ENCODE results near the gene PNPLA5. TPM values are rescaled to one million over a fixed set of nuclear protein-coding genes. Genes with fewer than 3 reads are reported as not detected.

The PNPLA5 gene
- total RNA-seq (not detected), polyA plus RNA-seq (not detected)

- H3K36me3 ChIP-seq (ENCODE audit: insufficient read depth): no peaks in the 10 kb centered on the region
- H3K4me3 ChIP-seq (ENCODE audit: low read depth, low read length): no peak within 1 kb of the TSS
- no peak for DNase-seq (ENCODE audit: extremely low spot score)
- WGBS: 1% methylated on average over 72 of the region's 72 CpGs
- no peaks in the 10 kb centered on the region for H3K4me1 ChIP-seq (ENCODE audit: insufficient read depth)
- H3K27ac ChIP-seq (ENCODE audit: low read depth): no peak within 1 kb of the TSS
These were observed at the start of gene PNPLA5 for GRCh38 chr22:43891360-43892182. Gene PNPLA5, minus strand, starts transcription at chr22:43892013. Its CDS starts 133 bp downstream, at chr22:43891880.

- no peak for DNase-seq (ENCODE audit: extremely low spot score)
- Histone ChIP-seq H3K4me1 (ENCODE audit: insufficient read depth) (no peaks in the 10 kb centered on the region), H3K4me3 (ENCODE audit: low read depth, low read length) (no peak overlapping the region), H3K27ac (ENCODE audit: low read depth) (no peak overlapping the region), H3K36me3 (ENCODE audit: insufficient read depth) (no peaks in the 10 kb centered on the region)
- WGBS: 86% methylated on average over 6 of the region's 6 CpGs
These were observed 49.6 kb upstream of the PNPLA5 start for GRCh38 chr22:43941449-43941848.

- H3K4me3 ChIP-seq (ENCODE audit: low read depth, low read length): no peak overlapping the region
- DNase-seq (ENCODE audit: extremely low spot score): no peak
- 77% methylated on average over 4 of the region's 4 CpGs for WGBS
- no peaks in the 10 kb centered on the region for H3K4me1 ChIP-seq (ENCODE audit: insufficient read depth)
- H3K27ac ChIP-seq (ENCODE audit: low read depth): no peak overlapping the region
- no peaks in the 10 kb centered on the region for H3K36me3 ChIP-seq (ENCODE audit: insufficient read depth)
These were observed 40.0 kb upstream of the PNPLA5 start for GRCh38 chr22:43931771-43932170.

GRCh38 chr22:43928908-43929307 lies 37.1 kb upstream of the PNPLA5 start:
- no peaks in the 10 kb centered on the region for H3K4me1 ChIP-seq (ENCODE audit: insufficient read depth)
- H3K4me3 ChIP-seq (ENCODE audit: low read depth, low read length): no peak overlapping the region
- WGBS: 74% methylated on average over 6 of the region's 6 CpGs
- H3K27ac ChIP-seq (ENCODE audit: low read depth): no peak overlapping the region
- no peaks in the 10 kb centered on the region for H3K36me3 ChIP-seq (ENCODE audit: insufficient read depth)
- DNase-seq (ENCODE audit: extremely low spot score): no peak

GRCh38 chr22:43928468-43928867 lies 36.7 kb upstream of the PNPLA5 start:
- no peak for DNase-seq (ENCODE audit: extremely low spot score)
- Histone ChIP-seq H3K4me1 (ENCODE audit: insufficient read depth) (no peaks in the 10 kb centered on the region), H3K27ac (ENCODE audit: low read depth) (no peak overlapping the region), H3K36me3 (ENCODE audit: insufficient read depth) (no peaks in the 10 kb centered on the region), H3K4me3 (ENCODE audit: low read depth, low read length) (no peak overlapping the region)
- 75% methylated on average over 5 of the region's 5 CpGs for WGBS

GRCh38 chr22:43926349-43926710 lies 34.5 kb upstream of the PNPLA5 start:
- WGBS: 88% methylated on average over 1 of the region's 1 CpG
- no peak for DNase-seq (ENCODE audit: extremely low spot score)
- Histone ChIP-seq H3K36me3 (ENCODE audit: insufficient read depth) (no peaks in the 10 kb centered on the region), H3K4me3 (ENCODE audit: low read depth, low read length) (no peak overlapping the region), H3K27ac (ENCODE audit: low read depth) (no peak overlapping the region), H3K4me1 (ENCODE audit: insufficient read depth) (no peaks in the 10 kb centered on the region)

GRCh38 chr22:43925433-43926348 lies 33.9 kb upstream of the PNPLA5 start:
- no peaks in the 10 kb centered on the region for H3K4me1 ChIP-seq (ENCODE audit: insufficient read depth)
- H3K36me3 ChIP-seq (ENCODE audit: insufficient read depth): no peaks in the 10 kb centered on the region
- no peak for DNase-seq (ENCODE audit: extremely low spot score)
- H3K27ac ChIP-seq (ENCODE audit: low read depth): no peak overlapping the region
- WGBS: 70% methylated on average over 6 of the region's 6 CpGs
- H3K4me3 ChIP-seq (ENCODE audit: low read depth, low read length): no peak overlapping the region

- no peak overlapping the region for H3K4me3 ChIP-seq (ENCODE audit: low read depth, low read length)
- no peak for DNase-seq (ENCODE audit: extremely low spot score)
- no peaks in the 10 kb centered on the region for H3K4me1 ChIP-seq (ENCODE audit: insufficient read depth)
- no peak overlapping the region for H3K27ac ChIP-seq (ENCODE audit: low read depth)
- WGBS: 63% methylated on average over 7 of the region's 7 CpGs
- H3K36me3 ChIP-seq (ENCODE audit: insufficient read depth): no peaks in the 10 kb centered on the region
These were observed 33.1 kb upstream of the PNPLA5 start for GRCh38 chr22:43924877-43925276.

- WGBS: 1% methylated on average over 100 of the region's 100 CpGs
- Histone ChIP-seq H3K4me1 (ENCODE audit: insufficient read depth) (no peaks in the 10 kb centered on the region), H3K36me3 (ENCODE audit: insufficient read depth) (no peaks in the 10 kb centered on the region), H3K4me3 (ENCODE audit: low read depth, low read length) (peak within 1 kb of the TSS; percentile 49), H3K27ac (ENCODE audit: low read depth) (no peak within 1 kb of the TSS)
- peak; percentile 73 for DNase-seq (ENCODE audit: extremely low spot score)
These were observed 32.0 kb upstream of the PNPLA5 start, which contains the start of gene PNPLA3 for GRCh38 chr22:43923631-43924464. Gene PNPLA3, plus strand, starts transcription at chr22:43923805. Its CDS starts 107 bp downstream, at chr22:43923912.

- 3% methylated on average over 13 of the region's 13 CpGs for WGBS
- H3K4me3 ChIP-seq (ENCODE audit: low read depth, low read length): peak overlapping the region; percentile 49
- H3K4me1 ChIP-seq (ENCODE audit: insufficient read depth): no peaks in the 10 kb centered on the region
- no peak overlapping the region for H3K27ac ChIP-seq (ENCODE audit: low read depth)
- H3K36me3 ChIP-seq (ENCODE audit: insufficient read depth): no peaks in the 10 kb centered on the region
- peak; percentile 6 for DNase-seq (ENCODE audit: extremely low spot score)
These were observed 31.4 kb upstream of the PNPLA5 start for GRCh38 chr22:43923191-43923590.

- WGBS: 79% methylated on average over 3 of the region's 3 CpGs
- H3K4me3 ChIP-seq (ENCODE audit: low read depth, low read length): no peak overlapping the region
- H3K4me1 ChIP-seq (ENCODE audit: insufficient read depth): no peaks in the 10 kb centered on the region
- H3K27ac ChIP-seq (ENCODE audit: low read depth): no peak overlapping the region
- H3K36me3 ChIP-seq (ENCODE audit: insufficient read depth): no peaks in the 10 kb centered on the region
- DNase-seq (ENCODE audit: extremely low spot score): no peak
These were observed 30.3 kb upstream of the PNPLA5 start for GRCh38 chr22:43922123-43922522.

GRCh38 chr22:43921370-43921769 lies 29.6 kb upstream of the PNPLA5 start:
- 39% methylated on average over 4 of the region's 4 CpGs for WGBS
- H3K4me3 ChIP-seq (ENCODE audit: low read depth, low read length): no peak overlapping the region
- no peak for DNase-seq (ENCODE audit: extremely low spot score)

More at GRCh38 chr22:43921370-43921769, 29.6 kb upstream of the PNPLA5 start:
- Histone ChIP-seq H3K36me3 (ENCODE audit: insufficient read depth) (no peaks in the 10 kb centered on the region), H3K4me1 (ENCODE audit: insufficient read depth) (no peaks in the 10 kb centered on the region), H3K27ac (ENCODE audit: low read depth) (no peak overlapping the region)
